ENCODE measurements around the gene FGG. TPM values are rescaled to one million over a fixed set of nuclear protein-coding genes. Genes with fewer than 3 reads are reported as not detected.

The FGG gene
- polyA plus RNA-seq, 1 donor (not counting 4 experiments of a cell fraction or from before 2014, with no cell fraction given), result 0.17 TPM

DNA sequence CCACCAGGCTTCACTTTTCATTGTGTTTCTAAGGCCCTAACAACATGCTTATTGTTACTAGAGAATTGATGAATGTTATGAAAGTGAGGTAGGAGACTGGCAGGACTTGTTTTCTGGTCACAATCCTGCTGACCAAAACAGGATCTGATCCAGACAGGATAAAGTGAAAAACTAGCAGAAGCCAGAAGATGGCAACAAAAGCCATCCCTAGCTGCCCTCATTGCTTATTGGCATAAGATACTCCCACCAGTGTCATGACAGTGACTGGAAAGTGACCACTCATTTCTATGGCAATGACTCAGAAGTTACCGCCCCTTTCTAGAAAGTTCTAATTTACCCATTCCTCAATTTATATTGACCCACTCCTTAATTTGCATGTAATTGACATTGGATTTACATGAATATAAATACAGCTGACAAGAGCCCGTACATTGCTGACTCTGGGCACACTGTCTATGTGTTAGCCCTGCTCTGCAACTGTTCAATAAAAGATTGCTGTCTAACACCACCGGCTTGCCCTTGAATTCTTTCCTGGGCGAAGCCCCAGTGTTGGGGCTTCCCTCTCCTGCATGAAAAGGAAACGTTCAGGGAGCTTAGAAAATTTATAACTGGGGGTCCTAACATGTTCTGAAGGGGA lies 30.0 kb upstream of the FGG start:
- peaks cover 7% of the 10 kb centered on the region for H3K4me1 ChIP-seq (ENCODE audit: control insufficient read depth, extremely low read depth, insufficient read depth, low read length)
- dilution Hi-C loops (cut with MboI; ENCODE audit: extremely low pct_ligation_motif_present, low sequenced_read_pairs), result no loop called here

DNA sequence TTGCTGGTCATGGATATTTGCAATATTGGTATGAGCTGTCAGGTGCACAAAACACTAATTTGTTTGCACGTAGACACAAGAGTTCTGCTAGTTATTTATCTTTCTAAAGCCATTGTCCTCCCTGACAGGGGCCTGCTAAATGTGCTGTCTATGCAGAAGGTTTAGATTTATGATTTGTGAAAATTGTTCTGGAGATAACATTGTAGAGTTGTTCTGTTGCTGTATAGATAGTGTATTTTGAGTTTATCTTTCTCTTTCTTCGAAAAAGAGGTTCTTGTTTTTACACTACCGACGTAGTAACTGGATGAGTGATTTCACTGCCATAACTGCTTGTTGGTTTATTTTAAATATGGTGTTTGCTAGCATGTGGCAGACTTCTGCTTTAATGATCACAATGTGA lies 28.5 kb upstream of the FGG start:
- Histone ChIP-seq H3K9me1 (ENCODE audit: control insufficient read depth, extremely low read depth, insufficient read depth, low read length) (no peaks in the 10 kb centered on the region), H3K79me2 (ENCODE audit: control insufficient read depth, insufficient read depth, low read length) (no peaks in the 10 kb centered on the region), H3K27me3 (ENCODE audit: control insufficient read depth, extremely low read depth, insufficient read depth, low read length) (no peaks in the 10 kb centered on the region), H3K9me3 (ENCODE audit: control insufficient read depth, low read depth, low read length) (no peaks in the 10 kb centered on the region), H4K20me1 (ENCODE audit: control insufficient read depth, extremely low read depth, insufficient read depth, low read length) (no peaks in the 10 kb centered on the region), H2AFZ (ENCODE audit: control insufficient read depth, low read length) (no peak overlapping the region), H3K4me3 (ENCODE audit: control insufficient read depth in 2 of 3, extremely low read depth in 1 of 3, insufficient read depth in 2 of 3, low read depth in 1 of 3, low read length in 3 of 3) (no peak overlapping the region), H3K4me1 (ENCODE audit: control insufficient read depth, extremely low read depth, insufficient read depth, low read length) (peaks cover 9% of the 10 kb centered on the region), H3K9ac (ENCODE audit: control insufficient read depth, extremely low read depth, insufficient read depth, low read length) (no peak overlapping the region), H3K36me3 (ENCODE audit: control insufficient read depth in 2 of 2, extremely low read depth in 1 of 2, insufficient read depth in 2 of 2, low read length in 2 of 2) (no peaks in the 10 kb centered on the region), H3K4me2 (ENCODE audit: control insufficient read depth, extremely low read depth, insufficient read depth, low read depth, low read length) (no peak overlapping the region), H3K27ac (ENCODE audit: control insufficient read depth, insufficient read depth, low read length) (no peak overlapping the region)
- FAIRE-seq, result no peak
- DNase-seq (ENCODE audit: low read depth, low spot score), result no peak
- TF ChIP-seq EZH2 (IDR thresholded peaks at IDR 0.05; ENCODE audit: low read length), result no peak
- TF ChIP-seq, protein P1, sequence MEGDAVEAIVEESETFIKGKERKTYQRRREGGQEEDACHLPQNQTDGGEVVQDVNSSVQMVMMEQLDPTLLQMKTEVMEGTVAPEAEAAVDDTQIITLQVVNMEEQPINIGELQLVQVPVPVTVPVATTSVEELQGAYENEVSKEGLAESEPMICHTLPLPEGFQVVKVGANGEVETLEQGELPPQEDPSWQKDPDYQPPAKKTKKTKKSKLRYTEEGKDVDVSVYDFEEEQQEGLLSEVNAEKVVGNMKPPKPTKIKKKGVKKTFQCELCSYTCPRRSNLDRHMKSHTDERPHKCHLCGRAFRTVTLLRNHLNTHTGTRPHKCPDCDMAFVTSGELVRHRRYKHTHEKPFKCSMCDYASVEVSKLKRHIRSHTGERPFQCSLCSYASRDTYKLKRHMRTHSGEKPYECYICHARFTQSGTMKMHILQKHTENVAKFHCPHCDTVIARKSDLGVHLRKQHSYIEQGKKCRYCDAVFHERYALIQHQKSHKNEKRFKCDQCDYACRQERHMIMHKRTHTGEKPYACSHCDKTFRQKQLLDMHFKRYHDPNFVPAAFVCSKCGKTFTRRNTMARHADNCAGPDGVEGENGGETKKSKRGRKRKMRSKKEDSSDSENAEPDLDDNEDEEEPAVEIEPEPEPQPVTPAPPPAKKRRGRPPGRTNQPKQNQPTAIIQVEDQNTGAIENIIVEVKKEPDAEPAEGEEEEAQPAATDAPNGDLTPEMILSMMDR (optimal IDR thresholded peaks at IDR 0.05 in 1 of 3, IDR thresholded peaks at IDR 0.05 in 1 of 3, conservative IDR thresholded peaks at IDR 0.05 in 1 of 3; ENCODE audit: extremely low read depth in 1 of 3, insufficient read depth in 2 of 3, low read length in 3 of 3), result no peak
- dilution Hi-C loops (cut with MboI; ENCODE audit: extremely low pct_ligation_motif_present, low sequenced_read_pairs), result no loop called here

More for the DNA sequence above, 30.0 kb upstream of the FGG start:
- FAIRE-seq (peak; percentile 65), DNase-seq (ENCODE audit: low read depth, low spot score) (no peak)
- Histone ChIP-seq H3K9me1 (ENCODE audit: control insufficient read depth, extremely low read depth, insufficient read depth, low read length) (no peaks in the 10 kb centered on the region), H3K9me3 (ENCODE audit: control insufficient read depth, low read depth, low read length) (no peaks in the 10 kb centered on the region), H3K36me3 (ENCODE audit: control insufficient read depth in 2 of 2, extremely low read depth in 1 of 2, insufficient read depth in 2 of 2, low read length in 2 of 2) (no peaks in the 10 kb centered on the region), H3K79me2 (ENCODE audit: control insufficient read depth, insufficient read depth, low read length) (no peaks in the 10 kb centered on the region), H3K27me3 (ENCODE audit: control insufficient read depth, extremely low read depth, insufficient read depth, low read length) (no peaks in the 10 kb centered on the region), H3K4me3 (ENCODE audit: control insufficient read depth in 2 of 3, extremely low read depth in 1 of 3, insufficient read depth in 2 of 3, low read depth in 1 of 3, low read length in 3 of 3) (no peak overlapping the region), H3K9ac (ENCODE audit: control insufficient read depth, extremely low read depth, insufficient read depth, low read length) (no peak overlapping the region), H3K4me2 (ENCODE audit: control insufficient read depth, extremely low read depth, insufficient read depth, low read depth, low read length) (no peak overlapping the region), H4K20me1 (ENCODE audit: control insufficient read depth, extremely low read depth, insufficient read depth, low read length) (no peaks in the 10 kb centered on the region), H3K27ac (ENCODE audit: control insufficient read depth, insufficient read depth, low read length) (no peak overlapping the region), H2AFZ (ENCODE audit: control insufficient read depth, low read length) (no peak overlapping the region)
- TF ChIP-seq EZH2 (IDR thresholded peaks at IDR 0.05; ENCODE audit: low read length), result no peak
- TF ChIP-seq, protein P1 (optimal IDR thresholded peaks at IDR 0.05 in 1 of 3, IDR thresholded peaks at IDR 0.05 in 1 of 3, conservative IDR thresholded peaks at IDR 0.05 in 1 of 3; ENCODE audit: extremely low read depth in 1 of 3, insufficient read depth in 2 of 3, low read length in 3 of 3), result peak in 1 of 3 experiments; percentile 5
